Endometrial microvascular endothelial cells (primary cell): ENCODE data around the gene ARHGAP26. TPM values are rescaled to one million over a fixed set of nuclear protein-coding genes. Genes with fewer than 3 reads are reported as not detected.

ENCODE experiments used
- in situ Hi-C: cut with HindIII; loops from 2 replicates; pipeline ENCODE4 v1.10.0; 2017; ENCODE audit warnings: low sequenced_read_pairs, low pct_unique_long_range_greater_than_20kb; ENCODE audit errors: inconsistent ontology term
- total RNA-seq: library from RNA; depleted of rRNA; stranded (reverse); fragments of >200 nt; gene quantifications from one replicate; pipeline ENCODE4 v1.2.3, GENCODE V29; 2015; ENCODE audit errors: inconsistent ontology term

Gene ARHGAP26
- total RNA-seq, 1 donor from 2014 or later: 20.4 TPM

DNA sequence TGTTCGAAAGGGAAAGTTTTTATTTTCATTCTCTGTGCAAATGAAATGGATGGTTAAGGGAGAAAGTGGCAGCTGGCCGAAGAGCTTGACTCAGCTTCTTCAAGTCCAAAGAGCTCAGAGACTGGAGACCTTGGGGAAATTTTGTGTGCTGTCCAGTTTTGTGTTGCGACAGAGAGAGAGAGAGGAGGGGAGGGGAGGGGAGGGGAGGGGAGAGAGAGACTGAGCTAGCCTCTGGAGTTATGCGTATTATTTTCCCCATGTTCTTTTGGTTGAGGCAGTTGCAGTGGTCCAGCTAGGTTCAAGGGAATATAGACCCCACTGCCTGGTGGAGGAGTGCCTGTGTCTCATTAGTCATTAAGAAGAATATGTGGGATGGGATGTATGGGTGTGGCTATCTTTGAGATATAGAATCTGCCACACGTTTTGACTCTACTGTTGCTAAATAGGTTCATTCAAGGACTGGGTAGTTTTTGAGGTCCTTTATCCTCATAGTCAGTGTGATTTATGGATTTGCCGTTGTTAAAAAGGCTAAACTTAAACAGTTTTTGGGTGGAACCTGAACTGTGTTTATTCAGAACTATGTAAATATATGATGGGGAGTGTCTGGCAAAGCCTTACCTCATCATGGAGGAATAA lies 69.7 kb downstream of the ARHGAP26 start:
- in situ Hi-C loops: loop anchor here (5.0 kb wide), 1 partner anchor 37 kb away; no protein-coding TSS in a partner anchor

DNA sequence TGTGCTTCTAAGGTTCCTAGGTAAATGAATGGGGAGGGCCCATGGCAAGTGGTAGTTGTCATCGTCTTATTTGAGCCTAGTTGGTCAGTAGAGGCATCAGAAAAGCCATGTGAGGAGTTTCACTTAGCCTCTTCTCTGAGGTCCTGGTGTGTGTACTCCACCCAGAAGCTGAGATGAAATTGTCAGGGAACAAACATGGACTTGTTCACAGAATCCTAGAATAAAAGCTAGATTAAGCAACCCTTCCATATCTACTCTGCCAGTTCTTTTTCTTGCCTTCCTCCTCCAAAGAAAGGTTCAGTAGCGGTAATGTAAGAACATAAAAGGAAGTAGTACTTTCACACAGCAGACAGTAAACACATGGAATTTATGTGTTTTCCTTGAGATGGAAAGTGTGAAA lies 70.4 kb downstream of the ARHGAP26 start:
- in situ Hi-C loops: loop anchor here (5.0 kb wide), 1 partner anchor 37 kb away; no protein-coding TSS in a partner anchor

- in situ Hi-C loops: loop anchor here (5.0 kb wide), 1 partner anchor 36 kb away; no protein-coding TSS in a partner anchor
Measured at GRCh38 chr5:142841511-142842265, 71.5 kb downstream of the ARHGAP26 start.

DNA sequence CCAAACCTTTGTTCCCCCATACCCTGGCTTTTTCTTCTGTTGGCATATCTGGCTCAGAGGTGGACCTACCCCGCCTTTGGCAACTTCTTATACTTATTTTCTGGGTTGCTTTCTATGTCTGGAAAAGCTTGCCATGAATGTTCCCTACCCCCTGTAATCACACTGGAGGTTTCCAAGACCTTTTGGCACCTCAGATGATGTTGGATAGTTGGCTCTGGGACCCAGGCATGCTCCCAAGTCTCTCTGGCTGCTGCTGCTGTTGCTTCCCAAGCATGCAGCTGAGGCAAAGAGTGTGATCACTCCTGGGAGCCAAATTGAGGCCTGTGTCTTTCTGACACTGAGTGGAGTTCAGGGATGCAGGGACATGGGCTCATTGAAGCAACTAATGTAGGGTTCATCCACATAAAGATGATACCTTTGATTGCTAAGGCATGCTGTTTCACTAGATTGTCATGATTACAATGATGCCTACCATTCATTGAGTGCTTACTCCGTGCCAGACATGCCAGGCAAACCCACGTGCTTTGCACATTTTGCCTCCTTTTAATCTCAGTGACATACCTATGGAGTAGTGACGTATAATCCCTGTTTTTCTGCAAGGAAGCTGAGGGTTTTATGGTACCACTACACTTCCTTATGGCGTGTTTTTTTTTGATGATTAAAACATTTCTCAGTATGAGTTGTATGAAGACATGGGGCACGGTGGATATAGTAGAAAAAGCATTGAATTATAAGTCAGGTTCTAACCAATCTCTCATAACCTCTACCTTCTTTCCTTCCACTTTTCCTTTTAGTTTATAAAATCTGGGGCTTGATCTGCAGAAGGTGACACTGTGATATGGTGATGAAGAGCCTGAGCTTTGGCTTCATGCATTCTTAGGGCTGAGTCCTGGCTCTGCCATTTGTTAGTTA lies 73.1 kb downstream of the ARHGAP26 start:
- in situ Hi-C loops: loop anchor here (5.0 kb wide), 1 partner anchor 34 kb away; no protein-coding TSS in a partner anchor

GRCh38 chr5:142844866-142845265 lies 74.7 kb downstream of the ARHGAP26 start:
- in situ Hi-C loops: loop anchor here (5.0 kb wide), 1 partner anchor 32 kb away; no protein-coding TSS in a partner anchor

GRCh38 chr5:142845402-142845921 lies 75.3 kb downstream of the ARHGAP26 start:
- in situ Hi-C loops: no loop called here

- in situ Hi-C loops: no loop called here
Measured at GRCh38 chr5:142845954-142846398, 75.8 kb downstream of the ARHGAP26 start.

DNA sequence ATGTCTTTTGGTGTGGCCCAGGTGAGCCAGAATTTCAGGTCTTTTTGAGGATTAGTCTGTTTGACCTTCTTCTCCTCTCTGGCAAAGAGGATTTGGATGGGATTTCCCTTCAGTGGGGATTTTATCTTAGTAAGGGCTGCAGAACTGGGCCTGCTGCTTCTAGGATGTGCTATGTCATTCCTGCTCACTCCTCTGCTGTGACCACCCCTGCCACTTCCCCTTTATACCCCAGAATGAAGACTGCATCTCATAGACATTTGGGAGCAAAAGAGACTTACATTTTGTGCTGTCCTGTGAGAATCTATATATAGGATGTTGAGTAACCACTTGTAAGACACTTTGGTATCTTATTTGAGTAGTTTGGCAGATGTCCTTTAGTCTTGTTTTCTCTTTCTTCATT lies 76.2 kb downstream of the ARHGAP26 start:
- in situ Hi-C loops: no loop called here

- in situ Hi-C loops: no loop called here
Measured at GRCh38 chr5:142847898-142848790, 78.0 kb downstream of the ARHGAP26 start.

GRCh38 chr5:142849466-142849865 lies 79.3 kb downstream of the ARHGAP26 start:
- in situ Hi-C loops: no loop called here

DNA sequence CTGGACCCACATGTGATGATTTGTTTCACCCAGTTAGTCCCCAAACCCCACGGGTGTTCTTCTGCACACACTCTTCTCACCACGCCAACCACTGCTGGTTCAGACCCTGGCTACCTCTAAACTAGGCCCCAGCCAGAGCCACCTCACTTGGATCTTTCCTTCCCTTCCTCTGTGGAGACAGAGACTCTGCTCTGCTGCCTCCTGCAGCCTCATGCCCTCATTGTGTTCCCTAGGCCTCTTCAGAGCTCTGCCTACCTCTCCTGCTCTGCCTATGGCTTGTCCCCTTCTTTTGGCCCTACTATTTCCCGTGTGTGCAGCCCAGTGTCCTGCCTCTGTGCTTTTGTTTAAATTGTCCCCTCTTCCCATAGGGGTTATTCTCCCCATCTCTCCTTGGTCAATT lies 79.7 kb downstream of the ARHGAP26 start:
- in situ Hi-C loops: no loop called here

GRCh38 chr5:142851731-142852130 lies 81.6 kb downstream of the ARHGAP26 start:
- in situ Hi-C loops: no loop called here

GRCh38 chr5:142852416-142853198 lies 82.4 kb downstream of the ARHGAP26 start:
- in situ Hi-C loops: no loop called here

GRCh38 chr5:142853682-142854081 lies 83.5 kb downstream of the ARHGAP26 start:
- in situ Hi-C loops: no loop called here

- in situ Hi-C loops: no loop called here
Measured at GRCh38 chr5:142856269-142856782, 86.1 kb downstream of the ARHGAP26 start.

DNA sequence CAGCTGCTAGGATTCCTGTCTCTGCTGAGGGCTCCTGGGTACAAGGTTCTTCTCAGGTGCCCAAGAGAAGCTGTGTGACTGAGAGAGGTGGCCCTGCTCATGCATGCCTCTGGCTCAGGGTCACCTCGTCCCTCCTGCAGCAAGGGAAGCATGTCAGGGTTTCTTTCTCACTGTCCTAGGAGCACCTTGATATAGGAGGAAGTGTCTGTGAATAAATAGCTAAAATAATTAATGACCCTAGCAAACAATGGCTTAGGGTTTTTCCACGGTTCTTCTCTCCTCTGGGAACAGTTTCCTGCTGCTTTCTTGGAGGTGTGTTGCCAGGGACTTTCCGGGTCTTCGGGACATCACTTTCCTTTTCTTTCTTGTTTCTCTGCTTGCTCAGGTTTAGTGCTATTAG lies 87.2 kb downstream of the ARHGAP26 start:
- in situ Hi-C loops: no loop called here

DNA sequence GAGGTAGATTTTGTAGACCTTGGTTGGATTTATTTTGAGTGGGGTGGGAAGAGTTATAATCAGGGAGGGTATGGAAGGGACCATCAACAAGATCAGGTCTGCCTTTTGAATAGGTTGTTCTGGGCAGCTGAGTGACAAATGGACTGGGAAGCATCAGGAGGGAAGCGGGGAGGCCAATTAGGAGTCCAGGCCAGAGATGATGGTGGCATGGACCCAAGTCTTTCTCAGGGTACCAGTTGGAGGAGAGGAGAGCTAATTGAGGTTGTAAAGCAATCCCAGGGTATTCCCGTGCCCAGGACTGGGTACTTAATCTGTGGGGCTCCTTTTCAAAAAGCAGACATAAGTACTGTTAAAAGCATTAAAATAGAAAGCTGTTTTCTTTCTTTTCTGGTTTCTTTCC lies 88.9 kb downstream of the ARHGAP26 start:
- in situ Hi-C loops: no loop called here
